Measurements from ENCODE around the gene LPCAT2. TPM values are rescaled to one million over a fixed set of nuclear protein-coding genes. Genes with fewer than 3 reads are reported as not detected.

Gene LPCAT2
- total and polyA plus RNA-seq, 2 of the 13 experiments (the other 11 are each of a cell fraction or from before 2014, with no cell fraction given), result 9.9 to 17.6 TPM

DNA sequence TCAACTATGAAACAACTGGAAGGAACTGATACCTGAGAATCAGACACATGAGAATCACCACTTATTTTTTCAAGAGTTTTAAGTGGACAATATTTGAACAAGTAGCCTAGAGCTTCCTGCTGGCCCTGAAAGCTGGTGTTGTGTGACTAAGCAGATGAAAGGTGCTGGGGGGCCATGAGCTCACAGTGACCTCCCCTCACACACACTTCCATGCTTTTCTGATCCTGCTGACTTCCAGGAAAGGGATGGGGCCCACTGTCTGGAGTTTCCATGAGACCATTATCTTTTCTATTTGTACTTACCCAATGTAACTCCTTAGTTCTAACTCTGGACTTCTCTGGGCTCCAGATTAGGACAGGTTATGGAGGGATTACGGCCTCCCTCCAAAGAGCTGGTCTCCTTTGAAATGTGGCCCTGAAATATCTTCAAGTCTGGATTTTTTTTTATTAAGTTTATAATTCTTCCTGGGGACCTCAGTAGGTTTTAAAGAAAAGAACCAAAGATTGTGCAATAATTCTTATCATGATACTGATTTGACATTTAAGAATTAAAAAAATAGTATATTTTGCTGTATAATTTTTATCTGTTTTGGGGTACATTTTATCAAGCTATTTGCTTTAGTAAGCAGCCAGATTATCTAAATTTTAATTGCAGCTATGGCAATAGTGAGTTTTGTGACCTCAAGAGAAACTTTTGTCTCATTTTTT lies 62.5 kb downstream of the LPCAT2 start (continued):
- TF ChIP-seq ZZZ3 (CRISPR knock-in tag; IDR thresholded peaks at IDR 0.05; ENCODE audit: borderline replicate concordance) (no peak), NR2F1 (CRISPR knock-in tag; IDR thresholded peaks at IDR 0.05) (peak in 1 of 2 experiments; percentile 64; a peak in 2 of 4 replicates), ZNF749 (CRISPR knock-in tag; IDR thresholded peaks at IDR 0.05; ENCODE audit: borderline replicate concordance) (no peak), NR2F6 (IDR thresholded peaks at IDR 0.05) (peak; percentile 54), NR2F6 (CRISPR knock-in tag; IDR thresholded peaks at IDR 0.05) (peak; percentile 81), ZNF234 (CRISPR knock-in tag; conservative IDR thresholded peaks at IDR 0.05) (no peak), ZNF644 (CRISPR knock-in tag; IDR thresholded peaks at IDR 0.05; ENCODE audit: low read depth) (peak; percentile 98), YEATS2 (CRISPR knock-in tag; IDR thresholded peaks at IDR 0.05; ENCODE audit: borderline replicate concordance) (peak; percentile 46; the same call in 1 of the 2 replicates), RXRA (CRISPR knock-in tag; IDR thresholded peaks at IDR 0.05) (peak; percentile 89; the same call in 1 of the 2 replicates), MTERF4 (CRISPR knock-in tag; IDR thresholded peaks at IDR 0.05) (no peak), THAP11 (CRISPR knock-in tag; IDR thresholded peaks at IDR 0.05) (peak; percentile 43; the same call in 1 of the 2 replicates), ELF1 (CRISPR knock-in tag; IDR thresholded peaks at IDR 0.05) (peak; percentile 35; the same call in 1 of the 2 replicates), RFXAP (CRISPR knock-in tag; IDR thresholded peaks at IDR 0.05; ENCODE audit: borderline replicate concordance) (no peak), CEBPZ (IDR thresholded peaks at IDR 0.05; ENCODE audit: low read length) (no peak), ZNF143 (CRISPR knock-in tag; IDR thresholded peaks at IDR 0.05) (no peak), ZBTB44 (CRISPR knock-in tag; IDR thresholded peaks at IDR 0.05) (no peak), ZNF317 (CRISPR knock-in tag; IDR thresholded peaks at IDR 0.05) (no peak), ZNF207 (IDR thresholded peaks at IDR 0.05; ENCODE audit: borderline replicate concordance) (no peak), MIER3 (CRISPR knock-in tag; IDR thresholded peaks at IDR 0.05; ENCODE audit: borderline replicate concordance) (0 out of 2 replicates have a peak, but pooled peaks have one; percentile 66), KLF16 (CRISPR knock-in tag; IDR thresholded peaks at IDR 0.05) (no peak; a peak in 1 of 4 replicates), KDM5A (IDR thresholded peaks at IDR 0.05; ENCODE audit: borderline replicate concordance, low read length) (no peak), NKX3-1 (CRISPR knock-in tag; IDR thresholded peaks at IDR 0.05) (no peak)
- TF ChIP-seq, protein P1, sequence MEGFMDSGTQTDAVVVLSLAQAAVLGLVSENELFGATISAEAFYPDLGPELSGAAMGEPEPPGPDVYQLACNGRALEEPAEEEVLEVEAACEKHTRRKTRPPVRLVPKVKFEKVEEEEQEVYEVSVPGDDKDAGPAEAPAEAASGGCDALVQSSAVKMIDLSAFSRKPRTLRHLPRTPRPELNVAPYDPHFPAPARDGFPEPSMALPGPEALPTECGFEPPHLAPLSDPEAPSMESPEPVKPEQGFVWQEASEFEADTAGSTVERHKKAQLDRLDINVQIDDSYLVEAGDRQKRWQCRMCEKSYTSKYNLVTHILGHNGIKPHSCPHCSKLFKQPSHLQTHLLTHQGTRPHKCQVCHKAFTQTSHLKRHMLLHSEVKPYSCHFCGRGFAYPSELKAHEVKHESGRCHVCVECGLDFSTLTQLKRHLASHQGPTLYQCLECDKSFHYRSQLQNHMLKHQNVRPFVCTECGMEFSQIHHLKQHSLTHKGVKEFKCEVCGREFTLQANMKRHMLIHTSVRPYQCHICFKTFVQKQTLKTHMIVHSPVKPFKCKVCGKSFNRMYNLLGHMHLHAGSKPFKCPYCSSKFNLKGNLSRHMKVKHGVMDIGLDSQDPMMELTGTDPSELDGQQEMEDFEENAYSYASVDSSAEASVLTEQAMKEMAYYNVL (CRISPR knock-in tag; IDR thresholded peaks at IDR 0.05; ENCODE audit: borderline replicate concordance), result no peak

Data from HepG2 (cell line).